OCI-LY7 (cell line): ENCODE results near the gene RNF169. TPM values are rescaled to one million over a fixed set of nuclear protein-coding genes. Genes with fewer than 3 reads are reported as not detected.

ENCODE experiments used
- BruUV-seq: library from RNA; stranded (reverse); fragments of 400-500 nt; replicated peaks from 2 replicates; lab custom pipeline; 2021; lab: Mats Ljungman, UMichigan
- CTCF ChIA-PET: fragments of 300-600 bp; sonication (Branson Sonifier 250); formaldehyde crosslinking; loops from one replicate; lab custom pipeline; 2022; ENCODE audit warnings: antibody characterized with exemption; ENCODE audit not compliant: unreplicated experiment; lab: Charles Lee
- POLR2A ChIA-PET: fragments of 300-600 bp; sonication (Branson Sonifier 250); formaldehyde crosslinking; loops from one replicate; lab custom pipeline; 2022; ENCODE audit warnings: antibody characterized with exemption; lab: Charles Lee
- DNase-seq: peaks from one replicate; pipeline ENCODE4 v3.0.0-alpha.2; 2015; ENCODE audit warnings: low spot score
- H2AFZ ChIP-seq: fragments of 200-600 bp; sonication (generic), shearing (Covaris generic); 2 replicates; pipeline ENCODE4 v1.6.1; 2014; ENCODE audit warnings: mild to moderate bottlenecking, antibody characterized with exemption, low read length, moderate library complexity
- H3K27ac ChIP-seq: fragments of 200-600 bp; sonication (generic); 2 replicates; pipeline ENCODE4 v1.5.1; 2014; ENCODE audit warnings: mixed run types, low read depth, mild to moderate bottlenecking, moderate library complexity, low read length, inconsistent platforms; ENCODE audit not compliant: poor library complexity, severe bottlenecking
- H3K36me3 ChIP-seq: fragments of 200-600 bp; sonication (generic); 2 replicates; pipeline ENCODE4 v1.6.1; 2014; ENCODE audit warnings: mild to moderate bottlenecking, antibody characterized with exemption, low read length, moderate library complexity, mixed read lengths; ENCODE audit not compliant: insufficient read depth
- H3K4me1 ChIP-seq: fragments of 200-600 bp; sonication (generic); 2 replicates; pipeline ENCODE4 v1.5.1; 2014; ENCODE audit warnings: mild to moderate bottlenecking, low read length; ENCODE audit not compliant: insufficient read depth, poor library complexity, severe bottlenecking
- H3K4me2 ChIP-seq: fragments of 200-600 bp; sonication (generic); 2 replicates; pipeline ENCODE4 v1.6.1; 2014; ENCODE audit warnings: mild to moderate bottlenecking, low read length
- H3K4me3 ChIP-seq: fragments of 200-600 bp; sonication (generic); 2 replicates; pipeline ENCODE4 v1.5.1; 2014; ENCODE audit warnings: mild to moderate bottlenecking, low read depth, low read length; ENCODE audit not compliant: poor library complexity, severe bottlenecking
- H3K79me2 ChIP-seq: fragments of 200-600 bp; sonication (generic); 2 replicates; pipeline ENCODE4 v1.6.1; 2016; ENCODE audit warnings: low read depth, mild to moderate bottlenecking, low read length, moderate library complexity, mixed read lengths; ENCODE audit not compliant: insufficient read depth
- H3K9me2 ChIP-seq: fragments of 200-600 bp; sonication (generic); 2 replicates; pipeline ENCODE4 v1.6.1; 2016; ENCODE audit warnings: mild to moderate bottlenecking, low read length, mixed read lengths; ENCODE audit not compliant: insufficient read depth
- H3K9me3 ChIP-seq: fragments of 200-600 bp; sonication (generic); 2 replicates; pipeline ENCODE4 v1.6.1; 2014; ENCODE audit warnings: mild to moderate bottlenecking, mixed run types, low read length, mixed read lengths
- H4K20me1 ChIP-seq: fragments of 200-600 bp; sonication (generic); 2 replicates; pipeline ENCODE4 v1.6.1; 2014; ENCODE audit warnings: mild to moderate bottlenecking, antibody characterized with exemption, low read length, moderate library complexity, mixed read lengths; ENCODE audit not compliant: insufficient read depth
- CTCF ChIP-seq: fragments of 200-600 bp; sonication (generic); conservative IDR thresholded peaks from 2 replicates; pipeline ENCODE4 v1.5.1; 2014; ENCODE audit warnings: mild to moderate bottlenecking, antibody characterized with exemption, low read length, moderate library complexity, mixed read lengths
- EZH2phosphoT487 ChIP-seq: fragments of 200-600 bp; sonication (generic); IDR thresholded peaks from 2 replicates; pipeline ENCODE4 v1.6.1; 2018; ENCODE audit warnings: low read depth, borderline replicate concordance, mild to moderate bottlenecking, mixed run types, antibody characterized with exemption, low read length, moderate library complexity, mixed read lengths
- intact Hi-C: fragments of 100-400 bp; cut with micrococcal nuclease; formaldehyde crosslinking; loops from one replicate; pipeline ENCODE4 v1.10.0; 2022; ENCODE audit not compliant: unreplicated experiment
- total RNA-seq, 2 experiments: library from RNA; depleted of rRNA in 1 of 2; stranded (reverse); fragments of >200 nt in 1 of 2; shearing (Covaris generic) in 1 of 2; gene quantifications; 2 replicates each; pipeline ENCODE4 v1.2.3, GENCODE V29; 2014 to 2022

RNF169 gene
- total RNA-seq, 2 experiments from 2014 or later, result 16.4 to 18.0 TPM

GRCh38 chr11:74769055-74769707 lies 20.5 kb downstream of the RNF169 start:
- intact Hi-C loops, result no loop called here
- ChIA-PET POLR2A (no interaction called here), CTCF (interaction anchor here (0.6 to 0.9 kb wide), 2 partner anchors 21 to 552 kb away, joined by 3 read pairs; partner anchors contain the start of gene RNF169)
- peaks cover 2% of the 10 kb centered on the region for H3K36me3 ChIP-seq
- no peak overlapping the region for H2AFZ ChIP-seq
- TF ChIP-seq CTCF, result no peak
- no peak for TF ChIP-seq EZH2phosphoT487
- no TSS peak for BruUV-seq
- 0 out of 2 replicates have a peak, but pooled peaks cover 3% of the 10 kb centered on the region for H4K20me1 ChIP-seq
- no peak overlapping the region for H3K27ac ChIP-seq
- no peak overlapping the region for H3K4me2 ChIP-seq
- no peaks in the 10 kb centered on the region for H3K9me3 ChIP-seq
- H3K79me2 ChIP-seq, result peaks cover 59% of the 10 kb centered on the region; the same call in 1 of the 2 replicates
- H3K9me2 ChIP-seq, result 0 out of 2 replicates have a peak, but pooled peaks cover 4% of the 10 kb centered on the region
- no peak for DNase-seq
- H3K4me3 ChIP-seq, result no peak overlapping the region
- H3K4me1 ChIP-seq, result peaks cover 8% of the 10 kb centered on the region

GRCh38 chr11:74770456-74770855 lies 21.8 kb downstream of the RNF169 start:
- no peak overlapping the region for H3K4me2 ChIP-seq
- peaks cover 64% of the 10 kb centered on the region; the same call in 1 of the 2 replicates for H3K79me2 ChIP-seq
- no peak for DNase-seq
- ChIA-PET CTCF (interaction anchor here (0.6 to 1.0 kb wide), 3 partner anchors 10 to 95 kb away, joined by 3 to 4 read pairs (median 3); partner anchors contain the start of gene RNF169), POLR2A (interaction anchor here (0.7 to 1.2 kb wide), 2 partner anchors 11 to 96 kb away, joined by 3 read pairs; no protein-coding TSS in a partner anchor)
- H4K20me1 ChIP-seq, result 0 out of 2 replicates have a peak, but pooled peaks cover 3% of the 10 kb centered on the region
- no peaks in the 10 kb centered on the region for H3K9me3 ChIP-seq
- no TSS peak for BruUV-seq
- TF ChIP-seq CTCF (no peak), EZH2phosphoT487 (no peak)
- no peak overlapping the region for H2AFZ ChIP-seq
- 0 out of 2 replicates have a peak, but pooled peaks cover 4% of the 10 kb centered on the region for H3K9me2 ChIP-seq
- 0 out of 2 replicates have a peak, but pooled peaks cover 2% of the 10 kb centered on the region for H3K36me3 ChIP-seq
- intact Hi-C loops, result no loop called here
- no peak overlapping the region for H3K4me3 ChIP-seq
- H3K4me1 ChIP-seq, result peaks cover 8% of the 10 kb centered on the region
- H3K27ac ChIP-seq, result no peak overlapping the region
